ENCODE results near the gene SH3PXD2B. TPM values are rescaled to one million over a fixed set of nuclear protein-coding genes. Genes with fewer than 3 reads are reported as not detected.

SH3PXD2B gene
- total RNA-seq, 2 experiments from 2014 or later, result 0.60 to 0.95 TPM

GRCh38 chr5:172450453-172450852, 3.9 kb downstream of the SH3PXD2B start:
- TF ChIP-seq CTCF (IDR thresholded peaks at IDR 0.05), result no peak
- H3K4me1 Mint-ChIP-seq (ENCODE audit: low read depth), result peaks cover 14% of the 10 kb centered on the region
- no peaks in the 10 kb centered on the region for H3K36me3 Mint-ChIP-seq (ENCODE audit: low read depth)
- ChIA-PET POLR2A (interaction anchor here (0.6 kb wide), 1 partner anchor 269 kb away, joined by 4 read pairs; no protein-coding TSS in a partner anchor), CTCF (interaction anchor here (0.9 kb wide), 1 partner anchor 11 kb away, joined by 3 read pairs; no protein-coding TSS in a partner anchor)
- H3K4me1 ChIP-seq (ENCODE audit: insufficient read depth, low read length), result peaks cover 20% of the 10 kb centered on the region
- H3K27ac Mint-ChIP-seq, result no peak overlapping the region
- H3K27ac ChIP-seq (ENCODE audit: low read depth in 1 of 2, low read length in 2 of 2), result no peak overlapping the region
- H3K4me3 ChIP-seq (ENCODE audit: low read length), result no peak overlapping the region
- peaks cover 12 to 17% of the 10 kb centered on the region in 2 experiments for H3K27me3 ChIP-seq (ENCODE audit: control insufficient read depth in 1 of 2, insufficient read depth in 2 of 2, low read length in 2 of 2)
- DNase-seq (no peak), ATAC-seq (ENCODE audit: poor library complexity) (no peak)
- intact Hi-C loops (cut with DNase I, micrococcal nuclease), result loop anchor here in 1 of 2 experiments (10.0 kb wide), 1 partner anchor 504 kb away; the partner anchor contains the start of gene RPL26L1
- no peak overlapping the region for H3K4me3 Mint-ChIP-seq
- H3K27me3 Mint-ChIP-seq, result peaks cover 24% of the 10 kb centered on the region
- H3K36me3 ChIP-seq (ENCODE audit: insufficient read depth, low read length), result no peaks in the 10 kb centered on the region
- H3K9me3 ChIP-seq (ENCODE audit: control insufficient read depth in 1 of 2, insufficient read depth in 1 of 2, low read length in 2 of 2), result no peaks in the 10 kb centered on the region
- no peaks in the 10 kb centered on the region for H3K9me3 Mint-ChIP-seq

- TF ChIP-seq CTCF (IDR thresholded peaks at IDR 0.05), result no peak
- H3K27me3 ChIP-seq (ENCODE audit: control insufficient read depth in 1 of 2, insufficient read depth in 2 of 2, low read length in 2 of 2), result peaks cover 14 to 17% of the 10 kb centered on the region in 2 experiments
- intact Hi-C loops (cut with DNase I, micrococcal nuclease), result no loop called here
- H3K9me3 Mint-ChIP-seq, result no peaks in the 10 kb centered on the region
- H3K4me1 Mint-ChIP-seq (ENCODE audit: low read depth), result peaks cover 8% of the 10 kb centered on the region
- DNase-seq (no peak), ATAC-seq (ENCODE audit: poor library complexity) (no peak)
- POLR2A ChIA-PET, result no interaction called here
- H3K4me3 ChIP-seq (ENCODE audit: low read length), result no peak overlapping the region
- H3K9me3 ChIP-seq (ENCODE audit: control insufficient read depth in 1 of 2, insufficient read depth in 1 of 2, low read length in 2 of 2), result no peaks in the 10 kb centered on the region
- H3K36me3 ChIP-seq (ENCODE audit: insufficient read depth, low read length), result no peaks in the 10 kb centered on the region
- CTCF ChIA-PET, result no interaction called here
- no peak overlapping the region for H3K27ac Mint-ChIP-seq
- H3K27ac ChIP-seq (ENCODE audit: low read depth in 1 of 2, low read length in 2 of 2), result no peak overlapping the region
- no peaks in the 10 kb centered on the region for H3K36me3 Mint-ChIP-seq (ENCODE audit: low read depth)
- H3K27me3 Mint-ChIP-seq, result peaks cover 22% of the 10 kb centered on the region
- H3K4me3 Mint-ChIP-seq, result no peak overlapping the region
- H3K4me1 ChIP-seq (ENCODE audit: insufficient read depth, low read length), result peaks cover 14% of the 10 kb centered on the region
Observed at GRCh38 chr5:172448999-172449398, 5.3 kb downstream of the SH3PXD2B start.

GRCh38 chr5:172447646-172448365, 6.5 kb downstream of the SH3PXD2B start:
- H3K4me3 ChIP-seq (ENCODE audit: low read length), result no peak overlapping the region
- no peak overlapping the region for H3K27ac ChIP-seq (ENCODE audit: low read depth in 1 of 2, low read length in 2 of 2)
- Mint-ChIP-seq H3K9me3 (no peaks in the 10 kb centered on the region), H3K27me3 (peaks cover 14% of the 10 kb centered on the region), H3K4me1 (ENCODE audit: low read depth) (no peaks in the 10 kb centered on the region), H3K4me3 (no peak overlapping the region), H3K27ac (no peak overlapping the region), H3K36me3 (ENCODE audit: low read depth) (no peaks in the 10 kb centered on the region)
- ATAC-seq (ENCODE audit: poor library complexity) (no peak), DNase-seq (no peak)
- ChIA-PET CTCF (no interaction called here), POLR2A (no interaction called here)
- peaks cover 7% of the 10 kb centered on the region for H3K4me1 ChIP-seq (ENCODE audit: insufficient read depth, low read length)
- TF ChIP-seq CTCF (IDR thresholded peaks at IDR 0.05), result no peak
- H3K27me3 ChIP-seq (ENCODE audit: control insufficient read depth in 1 of 2, insufficient read depth in 2 of 2, low read length in 2 of 2), result peaks cover 3 to 6% of the 10 kb centered on the region in 2 experiments
- no peaks in the 10 kb centered on the region for H3K36me3 ChIP-seq (ENCODE audit: insufficient read depth, low read length)
- H3K9me3 ChIP-seq (ENCODE audit: control insufficient read depth in 1 of 2, insufficient read depth in 1 of 2, low read length in 2 of 2), result no peaks in the 10 kb centered on the region
- intact Hi-C loops (cut with DNase I, micrococcal nuclease), result no loop called here

All from CD4-positive, alpha-beta T cell (primary cell).